ENCODE measurements around the gene PACRG.

Gene PACRG

DNA sequence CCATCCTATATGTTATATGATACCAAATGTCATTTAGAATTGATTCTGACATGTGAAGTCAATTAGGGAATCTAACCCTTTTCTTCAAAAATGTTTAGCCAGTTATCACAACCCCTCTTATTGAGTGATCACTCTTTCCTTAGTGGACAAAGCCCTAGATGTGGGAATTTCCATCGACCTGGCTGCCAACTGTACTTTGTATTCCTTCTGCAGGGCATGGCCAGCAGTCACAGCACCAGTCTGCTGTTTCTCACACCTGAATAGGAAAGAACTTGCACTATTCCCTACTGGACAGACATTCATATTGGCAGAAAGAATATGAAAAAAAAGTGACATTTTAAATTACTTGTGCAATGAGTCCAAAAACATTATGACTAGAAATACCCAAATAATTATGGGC is 271.0 kb downstream of the PACRG start:
- DNase-seq (ENCODE audit: low read depth) = no peak
- TF ChIP-seq, protein P1, sequence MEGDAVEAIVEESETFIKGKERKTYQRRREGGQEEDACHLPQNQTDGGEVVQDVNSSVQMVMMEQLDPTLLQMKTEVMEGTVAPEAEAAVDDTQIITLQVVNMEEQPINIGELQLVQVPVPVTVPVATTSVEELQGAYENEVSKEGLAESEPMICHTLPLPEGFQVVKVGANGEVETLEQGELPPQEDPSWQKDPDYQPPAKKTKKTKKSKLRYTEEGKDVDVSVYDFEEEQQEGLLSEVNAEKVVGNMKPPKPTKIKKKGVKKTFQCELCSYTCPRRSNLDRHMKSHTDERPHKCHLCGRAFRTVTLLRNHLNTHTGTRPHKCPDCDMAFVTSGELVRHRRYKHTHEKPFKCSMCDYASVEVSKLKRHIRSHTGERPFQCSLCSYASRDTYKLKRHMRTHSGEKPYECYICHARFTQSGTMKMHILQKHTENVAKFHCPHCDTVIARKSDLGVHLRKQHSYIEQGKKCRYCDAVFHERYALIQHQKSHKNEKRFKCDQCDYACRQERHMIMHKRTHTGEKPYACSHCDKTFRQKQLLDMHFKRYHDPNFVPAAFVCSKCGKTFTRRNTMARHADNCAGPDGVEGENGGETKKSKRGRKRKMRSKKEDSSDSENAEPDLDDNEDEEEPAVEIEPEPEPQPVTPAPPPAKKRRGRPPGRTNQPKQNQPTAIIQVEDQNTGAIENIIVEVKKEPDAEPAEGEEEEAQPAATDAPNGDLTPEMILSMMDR (IDR thresholded peaks at IDR 0.05; ENCODE audit: insufficient read depth, low read depth, low read length, missing control alignments) = no peak
- no peak overlapping the region for H3K4me3 ChIP-seq (ENCODE audit: low read length)

DNA sequence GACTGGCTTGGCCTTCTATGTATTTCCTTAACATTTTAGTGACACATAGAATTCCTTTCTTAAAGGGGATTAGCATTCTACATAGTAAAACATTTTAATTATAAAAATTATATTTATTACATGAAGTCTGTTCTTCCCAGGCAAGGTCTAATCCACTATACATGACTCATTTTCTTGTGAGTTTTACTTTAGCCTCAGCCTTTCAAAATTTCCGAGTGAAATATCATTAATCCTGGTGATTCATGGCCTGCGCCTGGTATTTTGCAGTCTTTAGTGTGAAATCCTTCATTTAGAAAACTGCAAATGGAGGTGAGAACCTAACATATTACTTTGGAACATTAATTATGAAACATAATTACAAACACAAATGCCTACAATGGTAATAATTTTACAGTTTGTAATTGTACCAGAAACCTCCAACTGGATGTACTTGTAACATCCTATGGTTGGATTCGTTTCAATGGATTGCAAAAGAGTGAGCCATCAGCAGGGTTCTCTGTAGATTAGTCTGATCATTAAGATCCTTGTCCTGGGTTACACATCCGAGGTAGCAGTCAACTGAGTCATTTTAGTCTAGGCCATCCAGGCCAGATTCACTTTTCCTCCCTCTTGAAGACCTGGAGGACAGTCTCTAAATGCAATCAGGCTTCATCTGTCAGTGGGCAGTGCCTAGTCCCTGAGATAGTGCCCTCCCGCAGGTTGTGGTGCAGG is 272.0 kb downstream of the PACRG start:
- TF ChIP-seq, protein P1 (IDR thresholded peaks at IDR 0.05; ENCODE audit: insufficient read depth, low read depth, low read length, missing control alignments) = no peak
- DNase-seq (ENCODE audit: low read depth) = peak; percentile 2
- H3K4me3 ChIP-seq (ENCODE audit: low read length) = no peak overlapping the region

DNA sequence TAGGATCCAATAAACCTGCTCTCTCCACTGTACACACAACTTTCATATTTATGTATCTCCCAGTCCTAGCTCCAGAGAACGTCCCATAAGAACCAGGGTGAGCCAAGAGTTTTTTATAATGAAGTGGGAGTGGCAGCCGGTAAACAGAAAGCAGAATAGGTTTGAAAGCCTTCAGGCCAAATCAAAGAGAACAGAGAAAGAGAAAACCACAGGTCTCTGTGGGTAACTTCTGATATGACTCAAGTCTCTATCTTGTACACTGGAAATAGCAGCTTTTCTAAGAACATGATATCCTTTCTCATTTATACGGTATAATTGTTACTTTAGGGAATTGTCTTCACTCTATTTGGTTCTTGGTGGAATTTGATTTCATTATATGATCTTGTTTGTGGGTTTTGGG is 273.6 kb downstream of the PACRG start:
- no peak overlapping the region for H3K4me3 ChIP-seq (ENCODE audit: low read length)
- no peak for DNase-seq (ENCODE audit: low read depth)
- TF ChIP-seq, protein P1 (IDR thresholded peaks at IDR 0.05; ENCODE audit: insufficient read depth, low read depth, low read length, missing control alignments) = no peak

DNA sequence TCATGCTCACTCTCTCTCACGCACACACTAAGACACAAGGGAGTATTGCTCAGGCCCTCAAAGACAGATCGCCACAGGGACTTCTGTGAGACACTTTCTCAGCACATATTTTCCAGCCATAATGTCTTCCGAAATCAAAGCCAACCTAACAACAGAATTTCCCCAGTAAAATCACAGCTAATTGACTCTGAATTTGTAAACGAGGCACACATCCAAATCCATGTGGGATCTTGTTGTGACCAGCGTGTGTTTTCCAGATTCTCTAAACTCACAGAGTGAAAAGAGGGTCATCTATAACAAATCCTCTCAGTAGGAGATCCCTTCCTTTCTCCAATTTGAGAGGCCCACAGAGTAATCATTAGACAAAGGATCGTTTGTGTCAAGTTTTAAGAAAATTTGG is 280.4 kb downstream of the PACRG start:
- no peak overlapping the region for H3K4me3 ChIP-seq (ENCODE audit: low read length)
- no peak for DNase-seq (ENCODE audit: low read depth)
- TF ChIP-seq, protein P1 (IDR thresholded peaks at IDR 0.05; ENCODE audit: insufficient read depth, low read depth, low read length, missing control alignments) = no peak

DNA sequence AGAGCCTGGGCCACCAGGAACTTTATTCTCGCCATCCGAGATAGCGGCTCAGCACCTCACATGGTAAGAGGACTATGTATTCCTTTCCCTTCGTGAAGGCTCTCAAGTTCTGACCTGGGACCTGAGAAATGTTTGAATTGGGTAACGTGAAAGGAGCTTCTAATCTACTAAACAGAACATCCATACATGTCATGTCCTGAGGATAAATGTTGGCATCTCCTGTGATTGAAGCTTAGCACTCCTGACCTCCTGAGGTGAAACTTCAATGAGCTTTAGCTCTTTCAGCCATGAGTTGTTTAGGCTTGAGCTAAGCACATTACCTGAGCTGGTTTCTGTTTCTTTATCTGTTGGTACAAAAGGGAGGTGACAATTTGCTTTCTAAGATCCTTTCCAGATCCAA is 280.9 kb downstream of the PACRG start:
- H3K4me3 ChIP-seq (ENCODE audit: low read length) = no peak overlapping the region
- no peak for DNase-seq (ENCODE audit: low read depth)
- TF ChIP-seq, protein P1 (IDR thresholded peaks at IDR 0.05; ENCODE audit: insufficient read depth, low read depth, low read length, missing control alignments) = no peak

DNA sequence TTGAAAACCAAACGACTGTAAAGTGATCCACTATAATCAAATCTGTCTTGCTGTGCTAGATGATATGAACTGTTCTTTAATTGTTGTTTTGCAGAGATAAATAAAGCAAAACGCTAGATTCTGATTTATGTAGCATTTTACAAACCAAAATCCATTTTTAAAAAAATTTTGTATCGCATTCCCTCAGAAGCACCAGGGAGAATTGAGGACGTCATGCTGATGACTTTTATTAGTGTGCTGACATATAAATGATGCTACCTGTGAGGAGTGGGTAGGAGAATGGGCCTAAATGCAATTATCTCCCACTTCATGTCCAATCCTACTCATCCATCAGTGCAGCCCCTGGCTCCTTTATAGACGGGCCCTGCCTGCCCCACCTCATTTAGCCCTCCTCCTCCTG is 282.4 kb downstream of the PACRG start:
- TF ChIP-seq, protein P1 (IDR thresholded peaks at IDR 0.05; ENCODE audit: insufficient read depth, low read depth, low read length, missing control alignments) = no peak
- no peak for DNase-seq (ENCODE audit: low read depth)
- H3K4me3 ChIP-seq (ENCODE audit: low read length) = no peak overlapping the region

DNA sequence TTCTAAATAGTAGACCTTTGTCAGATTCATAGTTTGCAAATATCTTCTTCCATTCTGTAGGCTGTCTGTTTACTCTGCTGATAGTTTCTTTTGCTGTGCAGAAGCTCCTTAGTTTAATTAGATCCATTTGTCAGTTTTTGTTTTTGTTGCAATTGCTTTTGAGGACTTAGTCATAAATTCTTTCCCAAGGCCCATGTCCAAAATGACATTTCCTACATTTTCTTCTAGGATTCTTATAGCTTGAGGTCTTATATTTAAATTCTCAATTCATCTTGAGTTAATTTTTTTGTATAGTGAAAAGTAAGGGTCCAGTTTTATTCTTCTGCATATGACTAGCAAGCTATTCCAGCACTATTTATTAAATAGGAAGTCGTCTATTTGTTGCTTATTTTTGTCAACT is 287.0 kb downstream of the PACRG start:
- TF ChIP-seq, protein P1 (IDR thresholded peaks at IDR 0.05; ENCODE audit: insufficient read depth, low read depth, low read length, missing control alignments) = no peak
- DNase-seq (ENCODE audit: low read depth) = no peak
- H3K4me3 ChIP-seq (ENCODE audit: low read length) = no peak overlapping the region
